NOMO-1 treated with DMSO at 0.1 percent for 48 hours (cell line): ENCODE results near the gene TEAD4.
"Not testable (repeated sequence)": the region's sequence is repeated elsewhere in the genome, so short reads cannot be mapped to it uniquely, and the experiment has no call there.

ENCODE experiments used
- DNase-seq: peaks from one replicate; lab custom pipeline; 2025; ENCODE audit not compliant: unreplicated experiment; lab: John Stamatoyannopoulos, UW

Gene TEAD4

GRCh38 chr12:3046441-3047200, 87.4 kb downstream of the TEAD4 start:
- DNase-seq, result no peak

- no peak for DNase-seq
Observed at GRCh38 chr12:3047961-3048360, 88.8 kb downstream of the TEAD4 start.

GRCh38 chr12:3048540-3048939, 89.3 kb downstream of the TEAD4 start:
- no peak for DNase-seq

- no peak for DNase-seq
Observed at GRCh38 chr12:3049176-3049575, 90.0 kb downstream of the TEAD4 start.

GRCh38 chr12:3049611-3050249, 90.5 kb downstream of the TEAD4 start:
- DNase-seq, result no peak

- no peak for DNase-seq
Observed at GRCh38 chr12:3054374-3054773, 95.2 kb downstream of the TEAD4 start.

GRCh38 chr12:3055026-3055703, 96.0 kb downstream of the TEAD4 start:
- DNase-seq, result no peak

- DNase-seq, result no peak
Observed at GRCh38 chr12:3055704-3056467, 96.7 kb downstream of the TEAD4 start.

- DNase-seq, result no peak
Observed at GRCh38 chr12:3061059-3061458, 101.9 kb downstream of the TEAD4 start.

- no peak for DNase-seq
Observed at GRCh38 chr12:3061501-3062215, 102.5 kb downstream of the TEAD4 start.

GRCh38 chr12:3065300-3065699, 106.1 kb downstream of the TEAD4 start:
- DNase-seq, result no peak

- not testable (repeated sequence) for DNase-seq
Observed at GRCh38 chr12:3065846-3066245, 106.6 kb downstream of the TEAD4 start.

GRCh38 chr12:3069714-3070113, 110.5 kb downstream of the TEAD4 start:
- no peak for DNase-seq

GRCh38 chr12:3071107-3071506, 111.9 kb downstream of the TEAD4 start:
- DNase-seq, result no peak

GRCh38 chr12:3071710-3072109, 112.5 kb downstream of the TEAD4 start:
- DNase-seq, result no peak

- peak; percentile 54 for DNase-seq
Observed at GRCh38 chr12:3073438-3074250, 114.4 kb downstream of the TEAD4 start.

- no peak for DNase-seq
Observed at GRCh38 chr12:3075315-3075714, 116.1 kb downstream of the TEAD4 start.

- peak; percentile 18 for DNase-seq
Observed at GRCh38 chr12:3076730-3077571, 117.8 kb downstream of the TEAD4 start, which contains the start of gene TSPAN9. TSS of gene TSPAN9 (plus strand) at chr12:3077379. CDS start at chr12:3201194, 123,815 bp downstream.

GRCh38 chr12:3077572-3078081, 118.4 kb downstream of the TEAD4 start:
- no peak for DNase-seq
